Esophagus muscularis mucosa (tissue), 4 donors: ENCODE data around the gene SHROOM2. TPM values are rescaled to one million over a fixed set of nuclear protein-coding genes. Genes with fewer than 3 reads are reported as not detected.

ENCODE experiments used
- DNase-seq: peaks from one replicate; pipeline ENCODE4 v3.0.0-alpha.2; 2017; ENCODE audit errors: extremely low spot score
- H3K27ac ChIP-seq, 4 donors: fragments of 200-600 bp; sonication (generic); replicated peaks in 1 of 4; 1 replicate in 3 of 4; 2 replicates in 1 of 4; pipeline ENCODE4 v1.5.1; 2016 to 2019; ENCODE audit warnings: mild to moderate bottlenecking in 1 of 4
- H3K27me3 ChIP-seq, 4 donors: fragments of 200-600 bp; sonication (generic); one replicate each; pipeline versions ENCODE4 v1.5.1 to v1.6.0; 2016 to 2019
- H3K36me3 ChIP-seq, 4 donors: fragments of 200-600 bp; sonication (generic); one replicate each; pipeline ENCODE4 v1.5.1; 2016 to 2019
- H3K4me1 ChIP-seq, 4 donors: fragments of 200-600 bp; sonication (generic); one replicate each; pipeline ENCODE4 v1.5.1; 2016 to 2019
- H3K4me3 ChIP-seq, 4 donors: fragments of 200-600 bp; sonication (generic); 1 replicate in 2 of 4; 2 replicates in 2 of 4; pipeline ENCODE4 v1.5.1; 2016 to 2019; ENCODE audit warnings: mild to moderate bottlenecking in 4 of 4, moderate library complexity in 1 of 4
- H3K9me3 ChIP-seq, 4 donors: fragments of 200-600 bp; sonication (generic); 1 replicate in 3 of 4; 2 replicates in 1 of 4; pipeline ENCODE4 v1.5.1; 2016 to 2019
- EP300 ChIP-seq: sonication (generic); formaldehyde crosslinking; IDR thresholded peaks from one replicate; pipeline ENCODE4 v1.6.1; 2017; ENCODE audit warnings: antibody characterized with exemption
- POLR2A ChIP-seq: fragments of 450-650 bp; IDR thresholded peaks from one replicate; pipeline ENCODE4 v1.6.1; 2017; ENCODE audit warnings: antibody characterized with exemption, moderate library complexity, mild to moderate bottlenecking, low read depth
- POLR2AphosphoS5 ChIP-seq, 2 donors: sonication (generic); formaldehyde crosslinking; IDR thresholded peaks; one replicate each; pipeline ENCODE4 v1.6.1; 2017; ENCODE audit warnings: antibody characterized with exemption in 2 of 2
- WGBS: methylation state at CpG from one replicate; pipeline ENCODE4 v1.1.5; 2018; 5-methylcytosine and 5-hydroxymethylcytosine counted together
- intact Hi-C: fragments of 100-400 bp; cut with DNase I; formaldehyde crosslinking; loops from one replicate; pipeline ENCODE4 v1.15.1; 2023
- total RNA-seq, 4 donors: library from RNA; depleted of rRNA; stranded (reverse); fragments of >200 nt; gene quantifications; one replicate each; pipeline versions ENCODE4 v1.1.0 to v1.2.1, GENCODE V29; 2016
- TF ChIP-seq, protein P1 (sequence below), 3 experiments: fragments of 200-600 bp in 2 of 3; fragments of 450-650 bp in 1 of 3; sonication (generic) in 2 of 3; IDR thresholded peaks; one replicate each; pipeline ENCODE4 v1.5.1; 2017 to 2019; ENCODE audit warnings: antibody characterized with exemption in 3 of 3, mild to moderate bottlenecking in 2 of 3, moderate library complexity in 1 of 3

The SHROOM2 gene
- total RNA-seq, 4 donors from 2014 or later, result 0.42 to 2.7 (median 1.4) TPM

- no peaks in the 10 kb centered on the region for H3K27me3 ChIP-seq
- TF ChIP-seq, protein P1, sequence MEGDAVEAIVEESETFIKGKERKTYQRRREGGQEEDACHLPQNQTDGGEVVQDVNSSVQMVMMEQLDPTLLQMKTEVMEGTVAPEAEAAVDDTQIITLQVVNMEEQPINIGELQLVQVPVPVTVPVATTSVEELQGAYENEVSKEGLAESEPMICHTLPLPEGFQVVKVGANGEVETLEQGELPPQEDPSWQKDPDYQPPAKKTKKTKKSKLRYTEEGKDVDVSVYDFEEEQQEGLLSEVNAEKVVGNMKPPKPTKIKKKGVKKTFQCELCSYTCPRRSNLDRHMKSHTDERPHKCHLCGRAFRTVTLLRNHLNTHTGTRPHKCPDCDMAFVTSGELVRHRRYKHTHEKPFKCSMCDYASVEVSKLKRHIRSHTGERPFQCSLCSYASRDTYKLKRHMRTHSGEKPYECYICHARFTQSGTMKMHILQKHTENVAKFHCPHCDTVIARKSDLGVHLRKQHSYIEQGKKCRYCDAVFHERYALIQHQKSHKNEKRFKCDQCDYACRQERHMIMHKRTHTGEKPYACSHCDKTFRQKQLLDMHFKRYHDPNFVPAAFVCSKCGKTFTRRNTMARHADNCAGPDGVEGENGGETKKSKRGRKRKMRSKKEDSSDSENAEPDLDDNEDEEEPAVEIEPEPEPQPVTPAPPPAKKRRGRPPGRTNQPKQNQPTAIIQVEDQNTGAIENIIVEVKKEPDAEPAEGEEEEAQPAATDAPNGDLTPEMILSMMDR (IDR thresholded peaks at IDR 0.05), result no peak
- TF ChIP-seq POLR2A (no peak), POLR2AphosphoS5 (IDR thresholded peaks at IDR 0.05) (no peak), EP300 (no peak)
- no peak overlapping the region for H3K27ac ChIP-seq
- H3K4me3 ChIP-seq, result no peak overlapping the region
- WGBS, result 90% methylated on average over 6 of the region's 6 CpGs
- no peak for DNase-seq
- intact Hi-C loops, result no loop called here
- H3K9me3 ChIP-seq, result no peaks in the 10 kb centered on the region
- H3K4me1 ChIP-seq, result no peaks in the 10 kb centered on the region
- H3K36me3 ChIP-seq, result no peaks in the 10 kb centered on the region
These were observed 102.8 kb downstream of the SHROOM2 start for GRCh38 chrX:9888953-9889470.

DNA sequence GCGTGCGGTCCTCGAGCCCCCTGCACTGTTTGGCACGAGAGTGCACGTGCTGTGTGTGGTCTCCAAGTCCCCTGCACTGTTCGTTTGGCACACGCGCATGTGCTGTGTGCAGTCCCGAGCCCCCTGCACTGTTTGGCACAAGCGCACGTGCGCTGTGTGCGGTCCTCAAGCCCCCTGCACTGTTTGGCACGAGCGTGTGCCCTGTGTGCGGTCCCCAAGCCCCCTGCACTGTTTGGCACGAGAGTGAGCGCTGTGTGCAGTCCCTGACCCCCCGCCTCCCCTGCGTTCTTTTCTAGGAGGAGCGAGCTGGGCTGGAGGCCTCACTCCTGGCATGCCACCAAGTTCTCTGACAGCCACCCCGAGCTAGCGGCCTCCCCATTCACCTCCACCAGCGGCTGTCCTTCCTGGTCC lies 104.5 kb downstream of the SHROOM2 start:
- intact Hi-C loops, result no loop called here

GRCh38 chrX:9895225-9895912 lies 109.1 kb downstream of the SHROOM2 start:
- TF ChIP-seq POLR2A (no peak), POLR2AphosphoS5 (IDR thresholded peaks at IDR 0.05) (no peak)
- no peak overlapping the region for H3K27ac ChIP-seq
- intact Hi-C loops, result no loop called here
- 95% methylated on average over 16 of the region's 36 CpGs for WGBS
- no peak overlapping the region for H3K4me3 ChIP-seq
- H3K9me3 ChIP-seq, result no peaks in the 10 kb centered on the region
- H3K4me1 ChIP-seq, result no peaks in the 10 kb centered on the region
- H3K36me3 ChIP-seq, result no peaks in the 10 kb centered on the region
- no peaks in the 10 kb centered on the region for H3K27me3 ChIP-seq
- no peak for DNase-seq

More for the DNA sequence above, 104.5 kb downstream of the SHROOM2 start:
- Histone ChIP-seq H3K27ac (no peak overlapping the region), H3K9me3 (no peaks in the 10 kb centered on the region), H3K4me1 (no peaks in the 10 kb centered on the region), H3K27me3 (no peaks in the 10 kb centered on the region), H3K36me3 (no peaks in the 10 kb centered on the region), H3K4me3 (no peak overlapping the region)
- no peak for DNase-seq
- WGBS, result 79% methylated on average over 24 of the region's 24 CpGs
- TF ChIP-seq, protein P1 (IDR thresholded peaks at IDR 0.05), result no peak
- TF ChIP-seq POLR2A, result no peak
- no peak for TF ChIP-seq EP300
- TF ChIP-seq POLR2AphosphoS5 (IDR thresholded peaks at IDR 0.05), result no peak

DNA sequence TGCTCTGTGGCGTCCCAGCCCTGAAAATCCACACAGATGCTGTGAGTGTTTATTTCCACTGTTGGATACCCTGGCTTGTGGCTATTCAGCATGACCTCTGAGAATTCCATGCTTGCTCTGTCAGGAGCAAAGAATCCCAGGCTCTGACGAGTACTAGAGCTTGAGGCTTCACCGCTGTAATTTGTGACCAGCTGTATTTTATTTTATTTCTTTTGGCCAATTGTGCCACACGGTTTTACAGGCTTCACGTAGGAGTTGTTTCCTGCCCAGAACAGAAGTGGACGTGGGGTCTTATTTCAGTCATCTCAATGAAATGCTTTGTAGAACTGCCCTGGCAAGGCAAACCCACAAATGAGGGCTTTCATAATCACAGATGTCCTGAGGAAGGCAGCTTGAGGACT lies 111.5 kb downstream of the SHROOM2 start:
- H3K27ac ChIP-seq, result no peak overlapping the region
- intact Hi-C loops, result no loop called here
- TF ChIP-seq EP300 (no peak), POLR2A (no peak), POLR2AphosphoS5 (IDR thresholded peaks at IDR 0.05) (no peak)
- TF ChIP-seq, protein P1 (IDR thresholded peaks at IDR 0.05), result no peak

GRCh38 chrX:9899640-9900111 lies 113.4 kb downstream of the SHROOM2 start:
- 76% methylated on average over 15 of the region's 17 CpGs for WGBS
- no peaks in the 10 kb centered on the region for H3K27me3 ChIP-seq

More for the DNA sequence above, 111.5 kb downstream of the SHROOM2 start:
- DNase-seq, result no peak
- Histone ChIP-seq H3K9me3 (no peaks in the 10 kb centered on the region), H3K36me3 (no peaks in the 10 kb centered on the region), H3K27me3 (no peaks in the 10 kb centered on the region), H3K4me1 (no peaks in the 10 kb centered on the region), H3K4me3 (no peak overlapping the region)
- 66% methylated on average over 6 of the region's 6 CpGs for WGBS

More at GRCh38 chrX:9899640-9900111, 113.4 kb downstream of the SHROOM2 start:
- intact Hi-C loops, result no loop called here
- Histone ChIP-seq H3K4me1 (no peaks in the 10 kb centered on the region), H3K4me3 (no peak overlapping the region), H3K9me3 (no peaks in the 10 kb centered on the region), H3K36me3 (no peaks in the 10 kb centered on the region), H3K27ac (no peak overlapping the region)
- DNase-seq, result no peak
- TF ChIP-seq, protein P1 (IDR thresholded peaks at IDR 0.05), result no peak
- TF ChIP-seq EP300 (no peak), POLR2A (no peak), POLR2AphosphoS5 (IDR thresholded peaks at IDR 0.05) (no peak)
